H1 (cell line): ENCODE results near the gene CBX2. TPM values are rescaled to one million over a fixed set of nuclear protein-coding genes. Genes with fewer than 3 reads are reported as not detected.

Experiments
- CTCF ChIA-PET: fragments of 300-600 bp; sonication (Branson Sonifier 250); formaldehyde crosslinking; loops from one replicate; lab custom pipeline; 2021; ENCODE audit not compliant: partially characterized antibody; lab: Charles Lee
- POLR2A ChIA-PET: fragments of 300-600 bp; sonication (Branson Sonifier 250); formaldehyde crosslinking; loops from one replicate; lab custom pipeline; 2021; ENCODE audit warnings: inconsistent platforms; ENCODE audit not compliant: partially characterized antibody; lab: Charles Lee
- DNase-seq, 2 experiments: peaks; one replicate each; pipeline versions ENCODE4 v3.0.0 to v3.0.0-alpha.2; 2010 to 2022; ENCODE audit warnings: low spot score in 2 of 2, low read depth in 1 of 2, mixed read lengths in 1 of 2
- FAIRE-seq: peaks from 2 replicates; lab custom pipeline; 2011; peaks lifted over from hg19 to GRCh38; lab: Jason Lieb, UNC
- H2AFZ ChIP-seq: 2 replicates; pipeline ENCODE4 v1.8.1; 2012; ENCODE audit warnings: low read length, inconsistent platforms
- H2AK5ac ChIP-seq: 2 replicates; pipeline ENCODE4 v1.6.1; 2013; ENCODE audit warnings: low read depth, low read length
- H2BK120ac ChIP-seq: replicated peaks from 2 replicates; pipeline ENCODE3; 2013; ENCODE audit warnings: low read depth, low read length, inconsistent platforms
- H2BK12ac ChIP-seq: 2 replicates; pipeline ENCODE4 v1.6.1; 2013; ENCODE audit warnings: low read depth, low read length
- H2BK15ac ChIP-seq: 2 replicates; pipeline ENCODE4 v1.6.1; 2013; ENCODE audit warnings: low read length
- H2BK20ac ChIP-seq: 2 replicates; pipeline ENCODE4 v1.6.1; 2013; ENCODE audit warnings: low read length
- H2BK5ac ChIP-seq: 2 replicates; pipeline ENCODE4 v1.6.1; 2013; ENCODE audit warnings: low read depth, low read length
- H3K14ac ChIP-seq: 2 replicates; pipeline ENCODE4 v1.6.1; 2013; ENCODE audit warnings: inconsistent platforms; ENCODE audit not compliant: insufficient read length
- H3K18ac ChIP-seq: 2 replicates; pipeline ENCODE4 v1.6.1; 2013; ENCODE audit warnings: low read length; ENCODE audit errors: extremely low read depth
- H3K23ac ChIP-seq: 2 replicates; pipeline ENCODE4 v1.6.1; 2013; ENCODE audit warnings: inconsistent platforms; ENCODE audit not compliant: insufficient read length
- H3K23me2 ChIP-seq: 2 replicates; pipeline ENCODE4 v1.6.1; 2013; ENCODE audit warnings: low read depth, low read length
- H3K27ac ChIP-seq: 2 replicates; pipeline ENCODE4 v1.6.1; 2011; ENCODE audit warnings: low read depth, low read length, inconsistent platforms
- H3K27me3 ChIP-seq, 4 experiments: replicated peaks in 1 of 4; 1 replicate in 1 of 4; 2 replicates in 3 of 4; pipeline versions ENCODE4 v1.6.1 to v1.8.1; 2011 to 2013; ENCODE audit warnings: low read length in 3 of 4, mild to moderate bottlenecking in 3 of 4, inconsistent platforms in 2 of 4, mixed read lengths in 2 of 4, moderate library complexity in 1 of 4; ENCODE audit not compliant: control insufficient read depth in 3 of 4, insufficient read depth in 3 of 4; ENCODE audit errors: extremely low read depth in 1 of 4
- H3K36me3 ChIP-seq, 4 experiments: 2 replicates each; pipeline versions ENCODE4 v1.6.1 to v1.8.1; 2011 to 2013; ENCODE audit warnings: mild to moderate bottlenecking in 4 of 4, low read length in 3 of 4, moderate library complexity in 2 of 4, control low read depth in 1 of 4, inconsistent platforms in 1 of 4; ENCODE audit not compliant: insufficient read depth in 4 of 4, control insufficient read depth in 2 of 4
- H3K4ac ChIP-seq: replicated peaks from 2 replicates; pipeline ENCODE3; 2013; ENCODE audit warnings: low read length, low read depth, mixed read lengths, inconsistent platforms; ENCODE audit not compliant: insufficient read length
- H3K4me1 ChIP-seq, 4 experiments: replicated peaks in 1 of 4; 1 replicate in 1 of 4; 2 replicates in 3 of 4; pipeline versions ENCODE4 v1.6.1 to v1.8.1; 2011 to 2013; ENCODE audit warnings: low read length in 3 of 4, inconsistent platforms in 2 of 4, mixed read lengths in 1 of 4; ENCODE audit not compliant: insufficient read depth in 4 of 4, control insufficient read depth in 3 of 4
- H3K4me2 ChIP-seq, 2 experiments: 2 replicates each; pipeline versions ENCODE4 v1.6.1 to v1.8.1; 2011 to 2013; ENCODE audit warnings: low read depth in 2 of 2, low read length in 2 of 2, control low read depth in 1 of 2, inconsistent platforms in 1 of 2, mild to moderate bottlenecking in 1 of 2; ENCODE audit not compliant: insufficient read depth in 1 of 2
- H3K4me3 ChIP-seq, 4 experiments: fragments of 200-600, 300-600 bp in 1 of 4; sonication (generic), shearing (Covaris generic), sonication (Bioruptor Twin) in 1 of 4; 2 replicates each; pipeline versions ENCODE4 v1.5.1 to v1.8.1; 2011 to 2016; ENCODE audit warnings: low read length in 4 of 4, low read depth in 3 of 4, control low read depth in 2 of 4, inconsistent platforms in 2 of 4, mild to moderate bottlenecking in 2 of 4, mixed read lengths in 1 of 4, moderate library complexity in 1 of 4; ENCODE audit not compliant: insufficient read depth in 2 of 4; ENCODE audit errors: extremely low read depth in 1 of 4
- H3K56ac ChIP-seq: replicated peaks from 2 replicates; pipeline ENCODE3; 2013; ENCODE audit warnings: low read depth, mild to moderate bottlenecking, mixed read lengths, low read length, inconsistent platforms; ENCODE audit not compliant: insufficient read length
- H3K79me1 ChIP-seq: 2 replicates; pipeline ENCODE4 v1.6.1; 2013; ENCODE audit warnings: low read depth, low read length, control low read depth
- H3K79me2 ChIP-seq, 2 experiments: 2 replicates each; pipeline versions ENCODE4 v1.6.1 to v1.8.1; 2012 to 2013; ENCODE audit warnings: low read length in 2 of 2, mild to moderate bottlenecking in 2 of 2, inconsistent platforms in 1 of 2; ENCODE audit not compliant: insufficient read depth in 2 of 2, control insufficient read depth in 1 of 2
- H3K9ac ChIP-seq, 4 experiments: replicated peaks in 1 of 4; 1 replicate in 1 of 4; 2 replicates in 3 of 4; pipeline versions ENCODE4 v1.6.1 to v1.8.1; 2011 to 2013; ENCODE audit warnings: low read depth in 3 of 4, low read length in 3 of 4, control low read depth in 2 of 4, mild to moderate bottlenecking in 2 of 4, moderate library complexity in 2 of 4, inconsistent platforms in 1 of 4; ENCODE audit errors: extremely low read depth in 1 of 4
- H3K9me3 ChIP-seq, 2 experiments: 2 replicates each; pipeline versions ENCODE4 v1.6.1 to v1.8.1; 2012 to 2013; ENCODE audit warnings: mild to moderate bottlenecking in 2 of 2, moderate library complexity in 2 of 2, control low read depth in 1 of 2, inconsistent platforms in 1 of 2, low read depth in 1 of 2, low read length in 1 of 2, mixed read lengths in 1 of 2; ENCODE audit not compliant: insufficient read depth in 2 of 2
- H4K20me1 ChIP-seq, 2 experiments: replicated peaks in 1 of 2; 2 replicates each; pipeline versions ENCODE3 to v1.8.1; 2011 to 2013; ENCODE audit warnings: inconsistent platforms in 2 of 2, low read length in 2 of 2, mild to moderate bottlenecking in 1 of 2; ENCODE audit not compliant: insufficient read depth in 2 of 2, control insufficient read depth in 1 of 2
- H4K5ac ChIP-seq: 2 replicates; pipeline ENCODE4 v1.6.1; 2013; ENCODE audit warnings: low read length, low read depth, mixed read lengths, inconsistent platforms; ENCODE audit not compliant: insufficient read length
- H4K8ac ChIP-seq: 2 replicates; pipeline ENCODE4 v1.8.0; 2013; ENCODE audit warnings: mild to moderate bottlenecking, moderate library complexity, low read length, inconsistent platforms; ENCODE audit not compliant: insufficient read depth; ENCODE audit errors: extremely low read depth
- H4K91ac ChIP-seq: replicated peaks from 2 replicates; pipeline ENCODE3; 2013; ENCODE audit warnings: low read length, mixed read lengths, inconsistent platforms; ENCODE audit not compliant: insufficient read length
- BACH1 ChIP-seq: IDR thresholded peaks from 2 replicates; pipeline ENCODE4 v1.6.1; 2012; ENCODE audit warnings: low read length, improper control_type of control experiment
- CHD1 ChIP-seq: IDR thresholded peaks from 2 replicates; pipeline ENCODE4 v1.6.1; 2012; ENCODE audit warnings: low read depth, low read length, improper control_type of control experiment
- CHD2 ChIP-seq: IDR thresholded peaks from 2 replicates; pipeline ENCODE4 v1.6.1; 2012; ENCODE audit warnings: low read length, improper control_type of control experiment
- GABPA ChIP-seq: IDR thresholded peaks from 2 replicates; pipeline ENCODE4 v1.6.1; 2011; ENCODE audit warnings: mild to moderate bottlenecking, low read length, moderate library complexity, borderline replicate concordance; ENCODE audit not compliant: insufficient read depth
- MAFK ChIP-seq: IDR thresholded peaks from 2 replicates; pipeline ENCODE4 v1.6.1; 2012; ENCODE audit warnings: low read depth, mild to moderate bottlenecking, improper control_type of control experiment, low read length
- PHF8 ChIP-seq: fragments of 200-600 bp; sonication (generic); conservative IDR thresholded peaks from 2 replicates; pipeline ENCODE4 v1.7.1; 2012; ENCODE audit warnings: low read depth, mild to moderate bottlenecking, inconsistent platforms, low read length, moderate library complexity
- POLR2AphosphoS5 ChIP-seq: IDR thresholded peaks from 2 replicates; pipeline ENCODE4 v1.6.1; 2011; ENCODE audit warnings: low read depth, low read length
- POU5F1 ChIP-seq: IDR thresholded peaks from 2 replicates; pipeline ENCODE4 v1.6.1; 2011; ENCODE audit warnings: low read depth, mild to moderate bottlenecking, low read length, moderate library complexity
- RAD21 ChIP-seq, 2 experiments: IDR thresholded peaks in 1 of 2; conservative IDR thresholded peaks in 1 of 2; 2 replicates each; pipeline ENCODE4 v1.6.1; 2011; ENCODE audit warnings: low read depth in 2 of 2, low read length in 2 of 2, improper control_type of control experiment in 1 of 2, inconsistent platforms in 1 of 2, mild to moderate bottlenecking in 1 of 2, moderate library complexity in 1 of 2
- RNF2 ChIP-seq: fragments of 200-900, 300-1000 bp; sonication (generic); IDR thresholded peaks from 2 replicates; pipeline ENCODE4 v1.7.1; 2016; ENCODE audit warnings: borderline replicate concordance, low read depth, mild to moderate bottlenecking, antibody characterized with exemption, low read length; ENCODE audit not compliant: poor library complexity, severe bottlenecking; ENCODE audit errors: missing control alignments
- SIRT6 ChIP-seq: IDR thresholded peaks from one replicate; pipeline ENCODE4 v1.7.1; 2012; ENCODE audit warnings: low read length, inconsistent platforms
- SP1 ChIP-seq: IDR thresholded peaks from 2 replicates; pipeline ENCODE4 v1.6.1; 2011; ENCODE audit warnings: low read depth, low read length
- WGBS, 2 experiments: shearing (Covaris generic) in 1 of 2; methylation state at CpG; one replicate each; pipeline versions ENCODE4 v1.1.6 to v1.1.7; 2013 to 2015; ENCODE audit warnings: low lambda C conversion rate in 2 of 2, mixed read lengths in 2 of 2, inconsistent platforms in 1 of 2, low coverage in 1 of 2, missing lambda C conversion rate in 1 of 2; ENCODE audit not compliant: insufficient replicate concordance in 2 of 2, insufficient coverage in 1 of 2, insufficient read length in 1 of 2; ENCODE audit errors: extremely low coverage in 1 of 2, missing lambda C conversion rate in 1 of 2; 5-methylcytosine and 5-hydroxymethylcytosine counted together
- polyA plus RNA-seq, 7 experiments: library from polyadenylated mRNA; depleted of rRNA in 3 of 7; stranded (reverse) in 5 of 7; unstranded in 2 of 7; fragments of >200 nt in 5 of 7; fragments of 200-250 nt in 2 of 7; gene quantifications; 1 replicate in 5 of 7; 2 replicates in 1 of 7; 4 replicates in 1 of 7; pipeline versions ENCODE4 v1.2.1 to v1.2.3, GENCODE V29; 2011 to 2013; ENCODE audit warnings: missing spikeins in 2 of 7, mixed read lengths in 2 of 7
- total RNA-seq: library from RNA; stranded (reverse); fragmentation: NEBNext Ultra II Directional; extraction: Animal tissue kit (Norgen Biotek cat#: 25700); gene quantifications from 2 replicates; pipeline ENCODE4 v1.2.1, GENCODE V29; 2021

Gene CBX2
- total and polyA plus RNA-seq, 2 of the 8 experiments (the other 6 are each of a cell fraction or from before 2014, with no cell fraction given), result 64.3 to 83.9 TPM

DNA sequence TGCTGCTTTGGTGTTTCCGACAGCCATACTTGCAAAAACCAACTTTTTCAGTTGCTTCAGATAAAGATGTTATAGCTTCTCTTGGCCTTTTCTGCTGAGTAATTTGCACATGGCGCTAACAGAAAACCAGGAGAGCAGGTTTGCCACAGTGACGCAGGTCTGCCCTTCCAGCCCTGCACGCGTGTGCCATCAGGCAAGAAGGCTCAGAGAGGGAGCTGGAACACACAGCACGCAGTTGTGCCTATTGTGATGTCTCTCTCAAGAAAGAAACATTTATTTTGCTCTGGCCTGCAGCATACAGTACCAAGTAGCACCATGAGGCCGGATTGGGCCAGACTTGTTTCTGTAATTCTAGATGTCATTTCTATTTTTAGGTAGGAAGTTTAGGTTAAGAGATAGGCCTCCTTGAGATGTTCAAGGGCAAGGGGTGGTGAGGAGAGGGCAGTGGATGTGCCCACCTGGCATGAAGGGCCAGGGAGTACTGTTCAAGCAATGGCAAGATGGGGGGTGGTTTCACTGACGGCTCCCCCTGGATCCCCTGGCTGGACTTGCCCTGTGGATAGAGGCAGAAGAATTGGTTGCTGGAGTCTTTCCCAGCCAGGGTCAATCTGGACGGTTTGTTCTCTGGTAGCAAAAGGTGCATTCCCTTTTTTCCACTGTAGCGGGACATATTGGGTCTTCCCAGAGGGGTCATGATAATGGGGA is 1.9 kb downstream of the CBX2 start:
- Histone ChIP-seq H2BK15ac (no peak overlapping the region), H3K27me3 (no peaks in the 10 kb centered on the region), H3K4me1 (peaks cover 4 to 19% (median 13%) of the 10 kb centered on the region in 4 experiments), H3K18ac (no peak overlapping the region), H3K56ac (no peak overlapping the region), H3K27ac (no peak overlapping the region), H3K4me3 (peak overlapping the region; percentile 55 to 97 (median 83); a peak in 7 of 8 replicates), H4K8ac (no peak overlapping the region), H3K36me3 (peaks cover 22 to 53% (median 44%) of the 10 kb centered on the region in 4 experiments; a peak in 7 of 8 replicates), H4K5ac (no peak overlapping the region), H2AFZ (no peak overlapping the region), H3K23me2 (peaks cover 10% of the 10 kb centered on the region), H3K4me2 (peak overlapping the region; percentile 90 to 99), H4K20me1 (peaks cover 21 to 38% of the 10 kb centered on the region in 2 experiments), H2AK5ac (no peak overlapping the region), H2BK20ac (no peak overlapping the region), H2BK12ac (no peak overlapping the region), H3K14ac (no peak overlapping the region), H2BK5ac (0 out of 2 replicates have a peak overlapping the region, but pooled peaks have one; percentile 21), H4K91ac (no peak overlapping the region), H2BK120ac (no peak overlapping the region), H3K23ac (no peak overlapping the region), H3K9ac (no peak overlapping the region; a peak in 1 of 7 replicates), H3K4ac (no peak overlapping the region), H3K79me1 (peaks cover 31% of the 10 kb centered on the region), H3K9me3 (no peaks in the 10 kb centered on the region), H3K79me2 (peaks cover 0 to 29% of the 10 kb centered on the region in 2 experiments; a peak in 2 of 4 replicates)
- ChIA-PET CTCF (interaction anchor here (1.0 to 2.0 kb wide), 8 partner anchors 9 to 195 kb away, joined by 3 to 9 read pairs (median 4); no protein-coding TSS in a partner anchor), POLR2A (interaction anchor here (0.7 to 5.2 kb wide), 8 partner anchors 11 to 155 kb away, joined by 3 to 77 read pairs (median 4); no protein-coding TSS in a partner anchor)
- TF ChIP-seq BACH1, result no peak
- no peak for TF ChIP-seq PHF8
- TF ChIP-seq CHD2, result no peak
- no peak for TF ChIP-seq POLR2AphosphoS5
- TF ChIP-seq GABPA, result no peak
- TF ChIP-seq RNF2, result no peak
- TF ChIP-seq SP1, result no peak
- no peak for TF ChIP-seq RAD21 (IDR thresholded peaks at IDR 0.05 in 1 of 2, conservative IDR thresholded peaks at IDR 0.05 in 1 of 2; ENCODE audit: low read depth in 2 of 2, low read length in 2 of 2)
- no peak for TF ChIP-seq CHD1
- no peak for TF ChIP-seq SIRT6
- no peak for TF ChIP-seq MAFK
- no peak for TF ChIP-seq POU5F1
- WGBS, 2 experiments, result 92% methylated on average over 10 of the region's 10 CpGs; no CpG with 5 or more reads in 1 of the 2 experiments
- FAIRE-seq (no peak), DNase-seq (no peak)
